Gastroesophageal sphincter (tissue), 4 donors: Measurements from ENCODE around the gene UBAP1L. TPM values are rescaled to one million over a fixed set of nuclear protein-coding genes. Genes with fewer than 3 reads are reported as not detected.
"Not testable (repeated sequence)": the region's sequence is repeated elsewhere in the genome, so short reads cannot be mapped to it uniquely, and the experiment has no call there.

Source experiments
- ATAC-seq: fragments of 150-250 bp; one replicate; pipeline ENCODE4 v1.9.1; 2016; ENCODE audit warnings: mild to moderate bottlenecking, moderate library complexity
- H3K27ac ChIP-seq, 4 donors: fragments of 200-600 bp; sonication (generic) in 3 of 4; 1 replicate in 3 of 4; 2 replicates in 1 of 4; pipeline ENCODE4 v1.5.1; 2016 to 2019
- H3K27me3 ChIP-seq: fragments of 200-600 bp; sonication (generic); one replicate; pipeline ENCODE4 v1.5.1; 2019
- H3K36me3 ChIP-seq, 2 donors: fragments of 200-600 bp; sonication (generic); one replicate each; pipeline ENCODE4 v1.5.1; 2019; ENCODE audit warnings: control low read depth in 1 of 2
- H3K4me1 ChIP-seq, 3 donors: fragments of 200-600 bp; sonication (generic); 1 replicate in 2 of 3; 2 replicates in 1 of 3; pipeline ENCODE4 v1.5.1; 2016 to 2019; ENCODE audit warnings: control low read depth in 2 of 3
- H3K4me3 ChIP-seq, 2 donors: fragments of 200-600 bp; sonication (generic); one replicate each; pipeline ENCODE4 v1.5.1; 2019; ENCODE audit warnings: mild to moderate bottlenecking in 1 of 2, moderate library complexity in 1 of 2
- H3K9me3 ChIP-seq, 3 donors: fragments of 200-600 bp; sonication (generic); one replicate each; pipeline ENCODE4 v1.5.1; 2017 to 2019; ENCODE audit warnings: control low read depth in 2 of 3
- CTCF ChIP-seq, 4 experiments: fragments of 200-600 bp in 2 of 4; fragments of 450-650 bp in 2 of 4; sonication (generic) in 1 of 4; IDR thresholded peaks; one replicate each; pipeline ENCODE4 v1.5.1; 2017 to 2019; ENCODE audit warnings: antibody characterized with exemption in 4 of 4, mild to moderate bottlenecking in 2 of 4, moderate library complexity in 2 of 4
- EP300 ChIP-seq: sonication (generic); formaldehyde crosslinking; IDR thresholded peaks from one replicate; pipeline ENCODE4 v1.6.1; 2017; ENCODE audit warnings: antibody characterized with exemption, mild to moderate bottlenecking
- POLR2A ChIP-seq, 2 donors: fragments of 450-650 bp; IDR thresholded peaks; one replicate each; pipeline ENCODE4 v1.6.1; 2017; ENCODE audit warnings: antibody characterized with exemption in 2 of 2, mild to moderate bottlenecking in 2 of 2, moderate library complexity in 1 of 2
- POLR2AphosphoS5 ChIP-seq: sonication (generic); formaldehyde crosslinking; IDR thresholded peaks from one replicate; pipeline ENCODE4 v1.6.1; 2017; ENCODE audit warnings: antibody characterized with exemption
- WGBS, 2 donors: methylation state at CpG; one replicate each; pipeline ENCODE4 v1.1.5; 2018; ENCODE audit warnings: low coverage in 1 of 2; 5-methylcytosine and 5-hydroxymethylcytosine counted together
- total RNA-seq, 4 donors: library from RNA; depleted of rRNA; stranded (reverse); fragments of >200 nt; gene quantifications; one replicate each; pipeline ENCODE4 v1.1.0, GENCODE V29; 2016

Gene UBAP1L
- total RNA-seq, 4 donors from 2014 or later: 0.12 to 7.5 (median 3.0) TPM

DNA sequence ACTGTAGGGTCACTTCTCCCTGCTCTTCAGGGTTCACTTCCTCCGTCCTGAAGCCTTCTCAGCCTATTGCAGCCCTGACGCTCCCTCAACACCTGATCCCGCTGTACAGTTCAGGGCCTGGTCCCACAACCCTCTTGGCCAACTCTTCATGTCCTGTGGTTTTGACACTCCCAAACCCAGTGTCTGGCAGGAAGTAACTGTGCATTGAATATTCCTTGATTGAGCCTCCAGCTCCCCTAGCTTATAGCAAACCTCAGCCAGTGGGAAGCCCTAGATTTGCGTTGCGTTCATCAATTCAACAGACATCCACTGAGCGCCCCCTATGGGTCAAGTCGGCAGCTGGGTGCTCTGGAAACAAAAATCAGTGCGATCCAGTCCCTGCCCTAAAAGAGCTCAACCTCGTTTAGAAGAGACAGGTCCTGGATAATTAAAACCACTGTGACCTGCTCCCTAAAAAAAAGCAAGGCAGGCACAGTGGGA lies 13.5 kb downstream of the UBAP1L start:
- WGBS, 2 donors: 44% methylated on average over 6 of the region's 9 CpGs; no CpG with 5 or more reads in 1 of the 2 donors
- peak; percentile 62 for ATAC-seq
- Histone ChIP-seq H3K36me3 (peaks cover 0 to 83% of the 10 kb centered on the region in 2 donors), H3K27me3 (no peaks in the 10 kb centered on the region), H3K9me3 (no peaks in the 10 kb centered on the region), H3K27ac (peak overlapping the region in 1 of 4 donors; percentile 27), H3K4me3 (no peak overlapping the region), H3K4me1 (peaks cover 0 to 26% (median 6%) of the 10 kb centered on the region in 3 donors)
- TF ChIP-seq POLR2AphosphoS5 (no peak), CTCF (IDR thresholded peaks at IDR 0.05) (peak in 3 of 4 experiments; percentile 83 to 92 (median 85))

GRCh38 chr15:65100442-65100841 lies 14.6 kb downstream of the UBAP1L start:
- Histone ChIP-seq H3K27ac (no peak overlapping the region), H3K4me3 (no peak overlapping the region), H3K4me1 (peaks cover 0 to 36% (median 7%) of the 10 kb centered on the region in 3 donors), H3K27me3 (no peaks in the 10 kb centered on the region), H3K9me3 (no peaks in the 10 kb centered on the region), H3K36me3 (peaks cover 0 to 73% of the 10 kb centered on the region in 2 donors)
- TF ChIP-seq EP300: no peak
- no peak for TF ChIP-seq CTCF (IDR thresholded peaks at IDR 0.05)
- TF ChIP-seq POLR2AphosphoS5: no peak
- TF ChIP-seq POLR2A (IDR thresholded peaks at IDR 0.05): no peak
- 87 to 90% methylated on average over 6 to 7 of the region's 7 CpGs for WGBS, 2 donors
- no peak for ATAC-seq

GRCh38 chr15:65099801-65100200 lies 15.2 kb downstream of the UBAP1L start:
- not testable (repeated sequence) for H3K4me3 ChIP-seq, H3K9me3 ChIP-seq, H3K27ac ChIP-seq, ATAC-seq, H3K27me3 ChIP-seq
- Histone ChIP-seq H3K36me3 (peaks cover 0 to 67% of the 10 kb centered on the region in 2 donors), H3K4me1 (peaks cover under 1 to 42% (median 14%) of the 10 kb centered on the region in 3 donors)
- 92% methylated on average over 9 of the region's 10 CpGs; no CpG with 5 or more reads in 1 of the 2 donors for WGBS, 2 donors

DNA sequence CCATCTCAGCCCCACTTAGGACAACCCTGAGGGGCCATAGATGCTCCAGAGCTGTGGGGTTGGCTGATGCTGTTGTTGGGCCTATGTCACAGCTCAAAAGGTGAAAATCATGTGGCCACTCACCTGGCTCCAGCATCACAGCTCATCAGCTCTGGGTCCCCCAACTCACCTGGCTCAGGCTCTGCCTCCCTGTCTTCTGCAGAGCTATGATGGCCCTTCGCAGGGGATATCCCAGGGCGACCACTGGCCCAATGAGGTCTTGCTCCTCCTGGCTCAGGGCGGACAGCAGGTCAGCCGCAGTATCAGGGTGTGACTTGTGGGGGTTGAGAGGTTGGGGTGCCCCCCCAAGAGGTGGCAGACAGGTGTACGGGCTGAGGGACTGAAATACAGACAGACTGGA lies 15.7 kb downstream of the UBAP1L start:
- no peak for TF ChIP-seq CTCF (IDR thresholded peaks at IDR 0.05)
- TF ChIP-seq POLR2A (IDR thresholded peaks at IDR 0.05): no peak
- no peak for TF ChIP-seq EP300
- no peak for TF ChIP-seq POLR2AphosphoS5
- no peaks in the 10 kb centered on the region for H3K27me3 ChIP-seq
- 86 to 100% methylated on average over 1 to 2 of the region's 5 CpGs for WGBS, 2 donors
- no peak overlapping the region for H3K27ac ChIP-seq
- peaks cover 4 to 47% (median 16%) of the 10 kb centered on the region in 3 donors for H3K4me1 ChIP-seq
- no peak for ATAC-seq
- H3K9me3 ChIP-seq: no peaks in the 10 kb centered on the region
- H3K4me3 ChIP-seq: no peak overlapping the region
- H3K36me3 ChIP-seq: peaks cover 0 to 62% of the 10 kb centered on the region in 2 donors

- no peak for ATAC-seq
- H3K36me3 ChIP-seq: peaks cover 0 to 46% of the 10 kb centered on the region in 2 donors
- no peaks in the 10 kb centered on the region for H3K9me3 ChIP-seq
- H3K27me3 ChIP-seq: no peaks in the 10 kb centered on the region
- peak overlapping the region in 1 of 4 donors; percentile 89 for H3K27ac ChIP-seq
- WGBS, 2 donors: 91 to 97% methylated on average over 5 to 6 of the region's 7 CpGs
- H3K4me3 ChIP-seq: no peak overlapping the region
- H3K4me1 ChIP-seq: peaks cover 4 to 63% (median 16%) of the 10 kb centered on the region in 3 donors
- TF ChIP-seq CTCF (IDR thresholded peaks at IDR 0.05) (no peak), EP300 (no peak), POLR2A (IDR thresholded peaks at IDR 0.05) (no peak), POLR2AphosphoS5 (no peak)
Measured at GRCh38 chr15:65097651-65098263, 17.2 kb downstream of the UBAP1L start.
